RWPE1 (cell line): Measurements from ENCODE around the gene CELF1.

Source experiments
- CTCF ChIA-PET: fragments of 350-600 bp; sonication (Branson Sonifier 250); formaldehyde crosslinking; extraction: SDS; loops from one replicate; lab custom pipeline; 2021; lab: Yijun Ruan, JAX
- POLR2A ChIA-PET: fragments of 400-600 bp; formaldehyde crosslinking; extraction: SDS; loops from one replicate; lab custom pipeline; 2020; ENCODE audit warnings: antibody characterized with exemption; ENCODE audit not compliant: low non-redundant PET; lab: Yijun Ruan, JAX
- DNase-seq: peaks from one replicate; pipeline ENCODE4 v3.0.0; 2012; ENCODE audit warnings: low spot score
- H3K27ac ChIP-seq: fragments of 450-650 bp; 2 replicates; pipeline ENCODE4 v1.5.1; 2017
- CTCF ChIP-seq: fragments of 450-650 bp; conservative IDR thresholded peaks from 2 replicates; pipeline ENCODE4 v1.5.1; 2017; ENCODE audit warnings: low read depth, mild to moderate bottlenecking

The CELF1 gene

GRCh38 chr11:47501101-47501500 is 51.8 kb downstream of the CELF1 start:
- H3K27ac ChIP-seq = no peak overlapping the region
- CTCF ChIA-PET = interaction anchor here (1.4 kb wide), 1 partner anchor 9 kb away, joined by 3 read pairs; no protein-coding TSS in a partner anchor

GRCh38 chr11:47500121-47500520 is 52.8 kb downstream of the CELF1 start:
- CTCF ChIA-PET = interaction anchor here (1.4 kb wide), 1 partner anchor 10 kb away, joined by 3 read pairs; no protein-coding TSS in a partner anchor
- H3K27ac ChIP-seq = no peak overlapping the region
- DNase-seq = no peak
- no peak for TF ChIP-seq CTCF
- POLR2A ChIA-PET = no interaction called here

More at GRCh38 chr11:47501101-47501500, 51.8 kb downstream of the CELF1 start:
- POLR2A ChIA-PET = no interaction called here
- DNase-seq = no peak
- no peak for TF ChIP-seq CTCF

GRCh38 chr11:47499614-47500013 is 53.3 kb downstream of the CELF1 start:
- H3K27ac ChIP-seq = no peak overlapping the region
- ChIA-PET POLR2A (no interaction called here), CTCF (interaction anchor here (0.6 to 1.4 kb wide), 2 partner anchors 10 to 30 kb away, joined by 3 to 5 read pairs; no protein-coding TSS in a partner anchor)

GRCh38 chr11:47499161-47499560 is 53.8 kb downstream of the CELF1 start:
- TF ChIP-seq CTCF = no peak
- POLR2A ChIA-PET = no interaction called here
- H3K27ac ChIP-seq = no peak overlapping the region
- CTCF ChIA-PET = interaction anchor here (0.6 to 1.1 kb wide), 2 partner anchors 29 to 37 kb away, joined by 4 to 5 read pairs; no protein-coding TSS in a partner anchor
- no peak for DNase-seq

More at GRCh38 chr11:47499614-47500013, 53.3 kb downstream of the CELF1 start:
- TF ChIP-seq CTCF = no peak
- no peak for DNase-seq

GRCh38 chr11:47498584-47499152 is 54.3 kb downstream of the CELF1 start:
- CTCF ChIA-PET = interaction anchor here (0.6 to 1.1 kb wide), 3 partner anchors 11 to 37 kb away, joined by 3 to 5 read pairs (median 4); no protein-coding TSS in a partner anchor
- H3K27ac ChIP-seq = no peak overlapping the region
- POLR2A ChIA-PET = no interaction called here
- no peak for DNase-seq
- no peak for TF ChIP-seq CTCF

- ChIA-PET CTCF (interaction anchor here (1.0 to 1.1 kb wide), 2 partner anchors 11 to 38 kb away, joined by 3 to 4 read pairs; no protein-coding TSS in a partner anchor), POLR2A (no interaction called here)
- H3K27ac ChIP-seq = no peak overlapping the region
- DNase-seq = no peak
- no peak for TF ChIP-seq CTCF
These were observed 54.8 kb downstream of the CELF1 start for GRCh38 chr11:47498149-47498548.
